GM12801 (cell line): ENCODE data around the gene HEG1.

Experiments
- CTCF ChIP-seq: IDR thresholded peaks from one replicate; pipeline ENCODE4 v1.5.1; 2011; ENCODE audit warnings: control low read depth; ENCODE audit not compliant: insufficient read length; ENCODE audit errors: extremely low read depth

Gene HEG1

GRCh38 chr3:124967964-124968363, 87.8 kb downstream of the HEG1 start:
- TF ChIP-seq CTCF, result no peak

- TF ChIP-seq CTCF, result no peak
Observed at GRCh38 chr3:124966521-124967445, 89.0 kb downstream of the HEG1 start.

DNA sequence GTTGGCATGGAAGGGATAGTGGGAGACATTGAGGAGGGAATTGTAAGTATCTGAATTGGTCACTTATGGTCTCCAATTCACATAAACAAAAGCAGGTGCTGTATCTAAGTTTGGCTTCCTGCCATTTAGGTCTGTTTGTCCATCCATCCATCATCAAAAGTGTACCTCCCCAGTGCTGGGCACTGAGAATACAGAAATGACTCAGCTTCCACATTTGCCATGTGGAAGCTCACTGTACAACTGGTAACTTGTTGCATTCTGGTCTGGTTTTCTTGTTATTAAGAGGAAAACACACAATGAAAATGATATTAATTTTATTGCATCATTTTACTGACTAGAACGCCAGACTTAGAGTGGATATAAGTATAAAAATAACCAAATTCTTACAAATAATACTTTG, 90.4 kb downstream of the HEG1 start:
- TF ChIP-seq CTCF, result no peak

GRCh38 chr3:124964387-124964786, 91.4 kb downstream of the HEG1 start:
- no peak for TF ChIP-seq CTCF

DNA sequence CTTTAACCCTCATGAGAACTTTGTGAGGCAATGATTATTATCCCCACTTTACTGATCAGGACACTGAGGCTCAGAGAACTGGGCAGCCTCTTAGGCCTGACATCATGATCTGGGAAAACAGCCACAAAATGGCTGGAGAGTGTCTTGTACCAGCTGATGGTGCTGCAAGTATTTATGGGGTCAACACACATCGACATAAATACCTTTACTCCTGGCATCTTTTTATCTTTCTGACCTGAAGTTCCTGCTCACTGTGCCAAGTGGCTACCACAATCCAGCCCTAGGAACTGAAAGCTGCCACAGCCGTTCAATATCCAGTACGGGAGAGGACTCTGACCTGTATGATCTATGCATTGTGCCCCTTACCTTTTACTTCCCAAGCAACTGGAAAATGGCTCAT, 92.0 kb downstream of the HEG1 start:
- no peak for TF ChIP-seq CTCF

GRCh38 chr3:124962403-124962940, 93.3 kb downstream of the HEG1 start:
- TF ChIP-seq CTCF, result no peak

- no peak for TF ChIP-seq CTCF
Observed at GRCh38 chr3:124960698-124961097, 95.1 kb downstream of the HEG1 start.
